ENCODE results near the gene PPP1R3E. TPM values are rescaled to one million over a fixed set of nuclear protein-coding genes. Genes with fewer than 3 reads are reported as not detected.

The PPP1R3E gene
- total and polyA plus RNA-seq, 2 of the 13 experiments (the other 11 are each of a cell fraction or from before 2014, with no cell fraction given): 16.5 to 26.5 TPM

DNA sequence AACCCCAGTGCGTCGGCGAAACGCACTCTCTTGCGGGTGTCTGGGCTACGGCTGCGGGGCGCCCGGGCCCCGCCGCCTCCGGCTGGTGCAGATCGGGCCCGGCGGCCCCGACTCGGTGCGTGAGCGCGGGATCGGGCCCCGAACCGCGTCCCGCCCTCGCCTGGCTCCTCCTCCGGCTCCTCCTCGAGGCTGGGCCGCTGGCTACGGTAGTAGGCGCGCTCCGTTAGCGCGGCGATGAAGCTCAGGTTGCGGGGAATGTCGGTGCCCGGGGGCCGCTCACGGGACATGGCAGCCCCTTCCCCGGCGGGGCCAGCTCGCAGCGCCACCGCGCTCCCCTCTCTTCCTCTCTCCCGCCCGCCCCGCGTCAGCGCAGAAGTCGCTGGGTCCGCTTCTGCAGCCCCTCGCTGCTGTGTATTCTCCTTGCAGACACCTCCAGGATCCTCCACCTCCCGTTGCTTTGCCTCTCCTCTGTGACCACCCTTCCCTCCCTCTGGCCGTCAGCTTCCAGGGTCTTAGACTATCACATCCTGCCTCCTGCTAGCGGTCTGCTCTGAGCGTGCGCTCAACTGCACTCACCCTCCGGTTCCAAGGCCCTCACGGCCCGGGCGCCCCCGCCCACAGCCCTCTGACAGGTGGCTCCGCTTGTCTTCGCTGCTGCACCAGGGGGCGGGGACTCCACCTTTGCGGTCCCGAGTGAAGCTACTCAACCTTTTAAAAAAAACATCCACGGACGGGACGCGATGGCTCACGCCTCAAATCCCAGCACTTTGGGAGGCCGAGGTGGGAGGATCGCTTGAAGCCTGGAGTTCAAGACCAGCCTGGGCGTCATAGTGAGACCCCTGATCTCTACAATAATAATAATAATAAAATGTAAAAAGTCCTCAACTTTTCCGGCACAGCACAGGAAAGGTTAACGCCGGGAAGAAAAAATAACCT, at the start of gene PPP1R3E (continued):
- TF ChIP-seq, protein P1, sequence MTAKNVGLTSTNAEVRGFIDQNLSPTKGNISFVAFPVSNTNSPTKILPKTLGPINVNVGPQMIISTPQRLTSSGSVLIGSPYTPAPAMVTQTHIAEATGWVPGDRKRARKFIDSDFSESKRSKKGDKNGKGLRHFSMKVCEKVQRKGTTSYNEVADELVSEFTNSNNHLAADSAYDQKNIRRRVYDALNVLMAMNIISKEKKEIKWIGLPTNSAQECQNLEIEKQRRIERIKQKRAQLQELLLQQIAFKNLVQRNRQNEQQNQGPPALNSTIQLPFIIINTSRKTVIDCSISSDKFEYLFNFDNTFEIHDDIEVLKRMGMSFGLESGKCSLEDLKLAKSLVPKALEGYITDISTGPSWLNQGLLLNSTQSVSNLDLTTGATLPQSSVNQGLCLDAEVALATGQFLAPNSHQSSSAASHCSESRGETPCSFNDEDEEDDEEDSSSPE (CRISPR knock-in tag; IDR thresholded peaks at IDR 0.05): peak; percentile 64; the same call in 1 of the 2 replicates
- TF ChIP-seq, protein P2, sequence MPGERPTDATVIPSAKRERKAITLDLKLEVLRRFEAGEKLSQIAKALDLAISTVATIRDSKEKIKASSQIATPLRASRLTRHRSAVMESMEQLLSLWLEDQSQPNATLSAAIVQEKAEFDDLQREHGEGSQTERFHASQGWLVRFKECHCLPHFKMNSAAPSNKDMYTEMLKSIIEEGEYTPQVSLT (CRISPR knock-in tag; IDR thresholded peaks at IDR 0.05; ENCODE audit: borderline replicate concordance, low read depth): no peak
- TF ChIP-seq, protein P3, sequence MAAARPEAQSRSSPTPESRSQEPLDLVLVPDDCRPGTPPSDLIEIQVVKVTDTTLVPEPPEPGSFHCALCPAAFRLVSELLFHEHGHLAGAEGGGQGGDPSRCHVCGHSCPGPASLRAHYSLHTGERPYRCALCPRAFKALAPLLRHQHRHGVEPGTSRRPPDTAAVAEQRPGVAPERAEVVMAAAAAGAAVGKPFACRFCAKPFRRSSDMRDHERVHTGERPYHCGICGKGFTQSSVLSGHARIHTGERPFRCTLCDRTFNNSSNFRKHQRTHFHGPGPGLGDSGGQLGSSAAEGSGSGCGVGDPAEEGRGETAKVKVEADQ (CRISPR knock-in tag; IDR thresholded peaks at IDR 0.05; ENCODE audit: borderline replicate concordance): no peak
- TF ChIP-seq SRY (CRISPR knock-in tag; IDR thresholded peaks at IDR 0.05) (no peak), ATF4 (CRISPR knock-in tag; IDR thresholded peaks at IDR 0.05) (no peak), STAT5B (CRISPR knock-in tag; IDR thresholded peaks at IDR 0.05) (peak; percentile 94), LRRFIP1 (CRISPR knock-in tag; conservative IDR thresholded peaks at IDR 0.05) (peak; percentile 66; the same call in 1 of the 2 replicates), ZEB1 (IDR thresholded peaks at IDR 0.05; ENCODE audit: insufficient replicate concordance, low read depth) (no peak), ZSCAN30 (CRISPR knock-in tag; IDR thresholded peaks at IDR 0.05) (no peak), PLRG1 (conservative IDR thresholded peaks at IDR 0.05) (no peak), NR1H2 (CRISPR knock-in tag; IDR thresholded peaks at IDR 0.05; ENCODE audit: borderline replicate concordance, low read depth) (no peak; the same call in 1 of the 2 replicates), NBN (conservative IDR thresholded peaks at IDR 0.05) (no peak), ZFP36L2 (CRISPR knock-in tag; IDR thresholded peaks at IDR 0.05) (peak; percentile 56; the same call in 1 of the 2 replicates), KAT8 (CRISPR knock-in tag; IDR thresholded peaks at IDR 0.05) (peak; percentile 76), NFIC (IDR thresholded peaks at IDR 0.05; ENCODE audit: low read length) (no peak)
- TF ChIP-seq, protein P4, sequence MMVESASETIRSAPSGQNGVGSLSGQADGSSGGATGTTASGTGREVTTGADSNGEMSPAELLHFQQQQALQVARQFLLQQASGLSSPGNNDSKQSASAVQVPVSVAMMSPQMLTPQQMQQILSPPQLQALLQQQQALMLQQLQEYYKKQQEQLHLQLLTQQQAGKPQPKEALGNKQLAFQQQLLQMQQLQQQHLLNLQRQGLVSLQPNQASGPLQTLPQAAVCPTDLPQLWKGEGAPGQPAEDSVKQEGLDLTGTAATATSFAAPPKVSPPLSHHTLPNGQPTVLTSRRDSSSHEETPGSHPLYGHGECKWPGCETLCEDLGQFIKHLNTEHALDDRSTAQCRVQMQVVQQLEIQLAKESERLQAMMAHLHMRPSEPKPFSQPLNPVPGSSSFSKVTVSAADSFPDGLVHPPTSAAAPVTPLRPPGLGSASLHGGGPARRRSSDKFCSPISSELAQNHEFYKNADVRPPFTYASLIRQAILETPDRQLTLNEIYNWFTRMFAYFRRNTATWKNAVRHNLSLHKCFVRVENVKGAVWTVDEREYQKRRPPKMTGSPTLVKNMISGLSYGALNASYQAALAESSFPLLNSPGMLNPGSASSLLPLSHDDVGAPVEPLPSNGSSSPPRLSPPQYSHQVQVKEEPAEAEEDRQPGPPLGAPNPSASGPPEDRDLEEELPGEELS (CRISPR knock-in tag; IDR thresholded peaks at IDR 0.05): no peak; the same call in none of the 2 replicates
- TF ChIP-seq, protein P5, sequence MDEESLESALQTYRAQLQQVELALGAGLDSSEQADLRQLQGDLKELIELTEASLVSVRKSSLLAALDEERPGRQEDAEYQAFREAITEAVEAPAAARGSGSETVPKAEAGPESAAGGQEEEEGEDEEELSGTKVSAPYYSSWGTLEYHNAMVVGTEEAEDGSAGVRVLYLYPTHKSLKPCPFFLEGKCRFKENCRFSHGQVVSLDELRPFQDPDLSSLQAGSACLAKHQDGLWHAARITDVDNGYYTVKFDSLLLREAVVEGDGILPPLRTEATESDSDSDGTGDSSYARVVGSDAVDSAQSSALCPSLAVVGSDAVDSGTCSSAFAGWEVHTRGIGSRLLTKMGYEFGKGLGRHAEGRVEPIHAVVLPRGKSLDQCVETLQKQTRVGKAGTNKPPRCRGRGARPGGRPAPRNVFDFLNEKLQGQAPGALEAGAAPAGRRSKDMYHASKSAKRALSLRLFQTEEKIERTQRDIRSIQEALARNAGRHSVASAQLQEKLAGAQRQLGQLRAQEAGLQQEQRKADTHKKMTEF (CRISPR knock-in tag; IDR thresholded peaks at IDR 0.05): peak; percentile 72; the same call in 1 of the 2 replicates
